HCT116 (cell line): ENCODE results near the gene MGME1. TPM values are rescaled to one million over a fixed set of nuclear protein-coding genes. Genes with fewer than 3 reads are reported as not detected.

Experiments used
- ATAC-seq: fragments of 200-7000 bp; cut with Tn5 transposase; 2 replicates; pipeline ENCODE4 v1.9.1; 2020; ENCODE audit warnings: mild to moderate bottlenecking, moderate library complexity
- BruUV-seq: library from RNA; stranded (reverse); fragments of 400-500 nt; replicated peaks from 2 replicates; lab custom pipeline; 2021; lab: Mats Ljungman, UMichigan
- CTCF ChIA-PET: fragments of 300-600 bp; sonication (Branson Sonifier 250); formaldehyde crosslinking; loops from one replicate; lab custom pipeline; 2021; ENCODE audit warnings: antibody characterized with exemption; lab: Charles Lee
- POLR2A ChIA-PET: fragments of 300-600, 350-600 bp; sonication (Branson Sonifier 250); formaldehyde crosslinking; loops from one replicate; lab custom pipeline; 2021; ENCODE audit warnings: antibody characterized with exemption; lab: Charles Lee
- RAD21 ChIA-PET, 2 experiments: fragments of 300-600 bp; sonication (Branson Sonifier 250); formaldehyde crosslinking; loops; one replicate each; lab custom pipeline; 2023; ENCODE audit warnings: low total read pairs in 2 of 2; ENCODE audit not compliant: uncharacterized antibody in 2 of 2, unreplicated experiment in 2 of 2, low non-redundant PET in 1 of 2; lab: Charles Lee
- DNase-seq: peaks from one replicate; pipeline ENCODE4 v3.0.0-alpha.2; 2010; ENCODE audit warnings: low read depth, low spot score
- H2AFZ ChIP-seq: fragments of 200-600 bp; shearing (Covaris generic), sonication (generic); 2 replicates; pipeline ENCODE4 v1.6.1; 2017; ENCODE audit warnings: low read depth, mixed run types, mixed read lengths, antibody characterized with exemption, low read length; ENCODE audit not compliant: poor library complexity, severe bottlenecking
- H3K27ac ChIP-seq: 2 replicates; pipeline ENCODE4 v1.5.1; 2012; ENCODE audit warnings: low read depth, low read length
- H3K27me3 ChIP-seq: fragments of 200-600 bp; sonication (generic); 2 replicates; pipeline ENCODE4 v1.6.1; 2016; ENCODE audit warnings: mixed run types, low read length, mixed read lengths; ENCODE audit not compliant: insufficient read depth
- H3K36me3 ChIP-seq, 2 experiments: fragments of 200-500 bp in 1 of 2; fragments of 200-600 bp in 1 of 2; sonication (Bioruptor generic) in 1 of 2; sonication (generic) in 1 of 2; 2 replicates each; pipeline versions ENCODE4 v1.5.1 to v1.6.1; 2014 to 2016; ENCODE audit warnings: low read length in 2 of 2, inconsistent platforms in 1 of 2, mixed read lengths in 1 of 2, mixed run types in 1 of 2; ENCODE audit not compliant: insufficient read depth in 2 of 2, control insufficient read depth in 1 of 2
- H3K4me1 ChIP-seq, 2 experiments: fragments of 200-600 bp in 1 of 2; sonication (generic) in 1 of 2; 2 replicates each; pipeline versions ENCODE4 v1.5.1 to v1.6.1; 2012 to 2017; ENCODE audit warnings: low read length in 2 of 2, inconsistent platforms in 1 of 2, mild to moderate bottlenecking in 1 of 2, mixed read lengths in 1 of 2, mixed run types in 1 of 2, moderate library complexity in 1 of 2; ENCODE audit not compliant: insufficient read depth in 2 of 2, control insufficient read depth in 1 of 2
- H3K4me2 ChIP-seq: fragments of 200-600 bp; sonication (generic); 2 replicates; pipeline ENCODE4 v1.6.1; 2017; ENCODE audit warnings: mixed run types, low read length, mixed read lengths
- H3K4me3 ChIP-seq, 2 experiments: fragments of 200-600 bp in 1 of 2; sonication (generic) in 1 of 2; replicated peaks in 1 of 2; 2 replicates each; pipeline ENCODE4 v1.5.1; 2011 to 2016; ENCODE audit warnings: low read length in 2 of 2, control low read depth in 1 of 2, low read depth in 1 of 2, mild to moderate bottlenecking in 1 of 2, mixed read lengths in 1 of 2, mixed run types in 1 of 2
- H3K79me2 ChIP-seq: fragments of 200-600 bp; sonication (generic); 2 replicates; pipeline ENCODE4 v1.6.1; 2017; ENCODE audit warnings: mild to moderate bottlenecking, mixed run types, low read length, moderate library complexity, mixed read lengths; ENCODE audit not compliant: insufficient read depth
- H3K9ac ChIP-seq: fragments of 200-600 bp; sonication (generic); 2 replicates; pipeline ENCODE4 v1.6.1; 2016; ENCODE audit warnings: low read length, mixed read lengths
- H3K9me2 ChIP-seq: fragments of 200-600 bp; sonication (generic), shearing (Covaris generic); 2 replicates; pipeline ENCODE4 v1.6.1; 2017; ENCODE audit warnings: mixed run types, mild to moderate bottlenecking, moderate library complexity; ENCODE audit not compliant: insufficient read depth
- H3K9me3 ChIP-seq, 2 experiments: fragments of 200-500 bp in 1 of 2; fragments of 200-600 bp in 1 of 2; sonication (Bioruptor generic) in 1 of 2; sonication (generic) in 1 of 2; 2 replicates each; pipeline ENCODE4 v1.6.1; 2014 to 2017; ENCODE audit warnings: low read length in 2 of 2, mixed read lengths in 2 of 2, inconsistent platforms in 1 of 2, low read depth in 1 of 2, mild to moderate bottlenecking in 1 of 2, mixed run types in 1 of 2, moderate library complexity in 1 of 2; ENCODE audit not compliant: control insufficient read depth in 1 of 2, insufficient read depth in 1 of 2
- H4K20me1 ChIP-seq: fragments of 200-600 bp; sonication (generic), shearing (Covaris generic); 2 replicates; pipeline ENCODE4 v1.6.1; 2017; ENCODE audit warnings: mixed run types, mild to moderate bottlenecking, moderate library complexity; ENCODE audit not compliant: insufficient read depth
- CBX3 ChIP-seq: IDR thresholded peaks from 2 replicates; pipeline ENCODE4 v1.6.1; 2012; ENCODE audit warnings: low read depth
- EGR1 ChIP-seq: IDR thresholded peaks from 2 replicates; pipeline ENCODE4 v1.6.1; 2012; ENCODE audit warnings: low read depth
- EZH2phosphoT487 ChIP-seq: fragments of 200-600 bp; IDR thresholded peaks from 2 replicates; pipeline ENCODE4 v1.6.1; 2018; ENCODE audit warnings: antibody characterized with exemption, borderline replicate concordance
- FOSL1 ChIP-seq: IDR thresholded peaks from 2 replicates; pipeline ENCODE4 v1.6.1; 2012; ENCODE audit warnings: low read depth
- JUND ChIP-seq: IDR thresholded peaks from 2 replicates; pipeline ENCODE4 v1.6.1; 2012
- POLR2AphosphoS5 ChIP-seq: IDR thresholded peaks from 2 replicates; pipeline ENCODE4 v1.6.1; 2011; ENCODE audit warnings: mild to moderate bottlenecking, low read depth, low read length, moderate library complexity
- TCF7L2 ChIP-seq: IDR thresholded peaks from 2 replicates; pipeline ENCODE4 v1.7.0; 2011; ENCODE audit warnings: borderline replicate concordance, inconsistent platforms; ENCODE audit not compliant: insufficient read depth, insufficient read length; ENCODE audit errors: extremely low read depth
- ZNF274 ChIP-seq: fragments of 200-500 bp; sonication (Bioruptor generic); IDR thresholded peaks from 2 replicates; pipeline ENCODE4 v1.6.1; 2014; ENCODE audit warnings: mild to moderate bottlenecking, low read depth, low read length, inconsistent platforms
- intact Hi-C: fragments of 100-400 bp; cut with micrococcal nuclease; formaldehyde crosslinking; loops from 2 replicates; pipeline ENCODE4 v1.10.0; 2022
- total RNA-seq: library from RNA; stranded (reverse); gene quantifications from one replicate; pipeline ENCODE4 v1.2.1, GENCODE V29; 2021; ENCODE audit not compliant: unreplicated experiment
- TF ChIP-seq, protein P1 (sequence below), 3 experiments: fragments of 200-600 bp in 1 of 3; sonication (generic) in 1 of 3; IDR thresholded peaks in 2 of 3; conservative IDR thresholded peaks in 1 of 3; 2 replicates each; pipeline ENCODE4 v1.5.1; 2012 to 2017; ENCODE audit warnings: low read depth in 2 of 3, low read length in 2 of 3, antibody characterized with exemption in 1 of 3, borderline replicate concordance in 1 of 3, control low read depth in 1 of 3, mild to moderate bottlenecking in 1 of 3, mixed read lengths in 1 of 3, mixed run types in 1 of 3, moderate library complexity in 1 of 3; ENCODE audit not compliant: insufficient read depth in 1 of 3
- TF ChIP-seq, protein P2 (sequence below): IDR thresholded peaks from 2 replicates; pipeline ENCODE4 v1.6.1; 2012
- TF ChIP-seq, protein P3 (sequence below): IDR thresholded peaks from 2 replicates; pipeline ENCODE4 v1.6.1; 2011; ENCODE audit warnings: mild to moderate bottlenecking, low read length, moderate library complexity; ENCODE audit not compliant: insufficient replicate concordance; ENCODE audit errors: extremely low read depth

MGME1 gene
- total RNA-seq, 1 experiment from 2014 or later = 37.1 TPM

DNA sequence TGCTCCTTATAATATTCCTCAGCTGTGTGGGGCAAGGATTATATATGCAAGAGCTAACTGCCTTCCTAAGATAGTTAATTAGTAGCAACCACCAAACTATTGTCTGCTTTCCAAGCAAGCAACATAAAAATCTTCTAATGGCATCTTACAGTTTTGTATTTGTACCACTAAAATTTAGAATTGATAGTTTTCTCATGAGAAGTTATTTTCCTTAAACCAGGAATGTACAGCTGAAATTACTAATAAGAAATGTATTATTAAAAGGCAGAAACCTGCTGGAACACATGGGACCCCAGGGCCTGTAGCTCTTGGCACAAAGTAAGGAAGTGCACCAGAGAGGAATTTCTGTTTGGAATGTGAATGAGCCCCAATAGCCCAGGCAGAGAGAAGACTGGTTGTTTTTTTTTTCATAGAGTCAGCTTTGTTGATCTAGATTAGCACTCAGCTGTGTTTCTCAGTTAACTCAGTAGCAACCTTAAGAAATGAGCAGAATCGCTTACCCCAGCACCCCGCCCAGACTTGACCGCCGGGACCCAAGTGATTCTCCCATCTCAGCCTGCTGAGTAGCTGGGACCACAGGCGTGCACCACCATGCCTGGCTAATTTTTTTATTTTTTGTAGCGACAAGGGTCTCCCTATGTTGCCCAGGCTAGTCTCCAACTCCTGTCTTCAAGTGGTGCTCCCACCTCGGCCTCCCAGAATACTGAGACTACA, 2.6 kb downstream of the MGME1 start (continued):
- TF ChIP-seq, protein P1, sequence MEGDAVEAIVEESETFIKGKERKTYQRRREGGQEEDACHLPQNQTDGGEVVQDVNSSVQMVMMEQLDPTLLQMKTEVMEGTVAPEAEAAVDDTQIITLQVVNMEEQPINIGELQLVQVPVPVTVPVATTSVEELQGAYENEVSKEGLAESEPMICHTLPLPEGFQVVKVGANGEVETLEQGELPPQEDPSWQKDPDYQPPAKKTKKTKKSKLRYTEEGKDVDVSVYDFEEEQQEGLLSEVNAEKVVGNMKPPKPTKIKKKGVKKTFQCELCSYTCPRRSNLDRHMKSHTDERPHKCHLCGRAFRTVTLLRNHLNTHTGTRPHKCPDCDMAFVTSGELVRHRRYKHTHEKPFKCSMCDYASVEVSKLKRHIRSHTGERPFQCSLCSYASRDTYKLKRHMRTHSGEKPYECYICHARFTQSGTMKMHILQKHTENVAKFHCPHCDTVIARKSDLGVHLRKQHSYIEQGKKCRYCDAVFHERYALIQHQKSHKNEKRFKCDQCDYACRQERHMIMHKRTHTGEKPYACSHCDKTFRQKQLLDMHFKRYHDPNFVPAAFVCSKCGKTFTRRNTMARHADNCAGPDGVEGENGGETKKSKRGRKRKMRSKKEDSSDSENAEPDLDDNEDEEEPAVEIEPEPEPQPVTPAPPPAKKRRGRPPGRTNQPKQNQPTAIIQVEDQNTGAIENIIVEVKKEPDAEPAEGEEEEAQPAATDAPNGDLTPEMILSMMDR (IDR thresholded peaks at IDR 0.05 in 2 of 3, conservative IDR thresholded peaks at IDR 0.05 in 1 of 3; ENCODE audit: borderline replicate concordance in 1 of 3, insufficient read depth in 1 of 3, low read depth in 2 of 3, low read length in 2 of 3) = no peak

DNA sequence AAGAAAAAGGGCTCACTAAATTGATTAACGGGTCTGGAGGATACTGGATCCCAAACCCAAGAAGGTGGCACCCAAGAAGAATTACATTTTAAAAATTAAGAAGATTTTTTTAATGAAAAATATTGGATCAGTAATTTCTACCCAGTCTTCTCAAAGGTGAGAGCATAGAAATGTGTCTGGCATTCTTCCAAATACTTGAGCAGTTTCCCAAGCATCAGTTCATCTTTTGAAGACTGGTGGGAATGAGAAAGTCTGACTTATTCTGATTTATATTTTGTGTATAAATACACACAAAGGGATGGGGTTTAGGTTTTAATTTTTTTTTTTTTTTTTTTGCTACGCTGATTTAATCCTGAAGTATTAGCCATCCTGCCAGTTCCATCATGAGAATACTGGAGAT, 3.3 kb downstream of the MGME1 start:
- ChIA-PET POLR2A (no interaction called here), RAD21 (no interaction called here)
- Histone ChIP-seq H3K9ac (no peak overlapping the region), H3K9me3 (no peaks in the 10 kb centered on the region), H3K27me3 (no peaks in the 10 kb centered on the region), H3K4me3 (no peak overlapping the region), H3K27ac (no peak overlapping the region)
- no peak for DNase-seq
- TF ChIP-seq, protein P2, sequence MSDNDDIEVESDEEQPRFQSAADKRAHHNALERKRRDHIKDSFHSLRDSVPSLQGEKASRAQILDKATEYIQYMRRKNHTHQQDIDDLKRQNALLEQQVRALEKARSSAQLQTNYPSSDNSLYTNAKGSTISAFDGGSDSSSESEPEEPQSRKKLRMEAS = no peak
- TF ChIP-seq, protein P3, sequence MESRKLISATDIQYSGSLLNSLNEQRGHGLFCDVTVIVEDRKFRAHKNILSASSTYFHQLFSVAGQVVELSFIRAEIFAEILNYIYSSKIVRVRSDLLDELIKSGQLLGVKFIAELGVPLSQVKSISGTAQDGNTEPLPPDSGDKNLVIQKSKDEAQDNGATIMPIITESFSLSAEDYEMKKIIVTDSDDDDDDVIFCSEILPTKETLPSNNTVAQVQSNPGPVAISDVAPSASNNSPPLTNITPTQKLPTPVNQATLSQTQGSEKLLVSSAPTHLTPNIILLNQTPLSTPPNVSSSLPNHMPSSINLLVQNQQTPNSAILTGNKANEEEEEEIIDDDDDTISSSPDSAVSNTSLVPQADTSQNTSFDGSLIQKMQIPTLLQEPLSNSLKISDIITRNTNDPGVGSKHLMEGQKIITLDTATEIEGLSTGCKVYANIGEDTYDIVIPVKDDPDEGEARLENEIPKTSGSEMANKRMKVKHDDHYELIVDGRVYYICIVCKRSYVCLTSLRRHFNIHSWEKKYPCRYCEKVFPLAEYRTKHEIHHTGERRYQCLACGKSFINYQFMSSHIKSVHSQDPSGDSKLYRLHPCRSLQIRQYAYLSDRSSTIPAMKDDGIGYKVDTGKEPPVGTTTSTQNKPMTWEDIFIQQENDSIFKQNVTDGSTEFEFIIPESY = no peak
- TF ChIP-seq FOSL1 (no peak), EGR1 (no peak), POLR2AphosphoS5 (no peak), TCF7L2 (no peak), JUND (no peak), CBX3 (no peak), EZH2phosphoT487 (no peak), ZNF274 (no peak)
- TF ChIP-seq, protein P1 (IDR thresholded peaks at IDR 0.05 in 2 of 3, conservative IDR thresholded peaks at IDR 0.05 in 1 of 3; ENCODE audit: borderline replicate concordance in 1 of 3, insufficient read depth in 1 of 3, low read depth in 2 of 3, low read length in 2 of 3) = no peak
- TF ChIP-seq, all 23 proteins: peak for 0
- Histone ChIP-seq H3K79me2 (peaks cover 95% of the 10 kb centered on the region), H3K4me1 (peaks cover 10 to 23% of the 10 kb centered on the region in 2 experiments), H3K9me2 (no peaks in the 10 kb centered on the region), H2AFZ (no peak overlapping the region), H3K36me3 (peaks cover 5 to 35% of the 10 kb centered on the region in 2 experiments; a peak in 3 of 4 replicates), H3K4me2 (no peak overlapping the region), H4K20me1 (no peaks in the 10 kb centered on the region)
- BruUV-seq = no TSS peak
- CTCF ChIA-PET = no interaction called here
- intact Hi-C loops = no loop called here
- ATAC-seq = no peak
